Mesothelial cell of epicardium (in vitro differentiated cells): Measurements from ENCODE around the gene NTM. TPM values are rescaled to one million over a fixed set of nuclear protein-coding genes. Genes with fewer than 3 reads are reported as not detected.
"Not testable (repeated sequence)": the region's sequence is repeated elsewhere in the genome, so short reads cannot be mapped to it uniquely, and the experiment has no call there.

Experiments
- DNase-seq, 2 experiments: peaks; one replicate each; pipeline ENCODE4 v3.0.0; 2021; ENCODE audit warnings: low spot score in 2 of 2; ENCODE audit not compliant: unreplicated experiment in 2 of 2
- H3K27ac Mint-ChIP-seq: 2 replicates; pipeline ENCODE4 v1.8.0; 2021; ENCODE audit warnings: mixed read lengths
- H3K27me3 Mint-ChIP-seq: 2 replicates; pipeline ENCODE4 v1.8.0; 2021; ENCODE audit warnings: low read depth, mixed read lengths
- H3K36me3 Mint-ChIP-seq: 2 replicates; pipeline ENCODE4 v1.8.0; 2021; ENCODE audit warnings: mixed read lengths
- H3K4me1 Mint-ChIP-seq: 2 replicates; pipeline ENCODE4 v1.8.0; 2021; ENCODE audit warnings: mixed read lengths
- H3K4me3 Mint-ChIP-seq: 2 replicates; pipeline ENCODE4 v1.8.0; 2021; ENCODE audit warnings: mild to moderate bottlenecking, moderate library complexity, mixed read lengths
- H3K9me3 Mint-ChIP-seq: 2 replicates; pipeline ENCODE4 v1.8.0; 2021; ENCODE audit warnings: mixed read lengths
- total RNA-seq: library from RNA; stranded (reverse); gene quantifications from 3 replicates; pipeline ENCODE4 v1.2.1, GENCODE V29; 2021
- TF ChIP-seq, protein P1 (sequence below): fragments of 200-600 bp; sonication (generic); IDR thresholded peaks from one replicate; pipeline ENCODE4 v1.5.0; 2021; ENCODE audit warnings: antibody characterized with exemption; ENCODE audit not compliant: unreplicated experiment

NTM gene
- total RNA-seq, 1 donor from 2014 or later, result 3.9 TPM

DNA sequence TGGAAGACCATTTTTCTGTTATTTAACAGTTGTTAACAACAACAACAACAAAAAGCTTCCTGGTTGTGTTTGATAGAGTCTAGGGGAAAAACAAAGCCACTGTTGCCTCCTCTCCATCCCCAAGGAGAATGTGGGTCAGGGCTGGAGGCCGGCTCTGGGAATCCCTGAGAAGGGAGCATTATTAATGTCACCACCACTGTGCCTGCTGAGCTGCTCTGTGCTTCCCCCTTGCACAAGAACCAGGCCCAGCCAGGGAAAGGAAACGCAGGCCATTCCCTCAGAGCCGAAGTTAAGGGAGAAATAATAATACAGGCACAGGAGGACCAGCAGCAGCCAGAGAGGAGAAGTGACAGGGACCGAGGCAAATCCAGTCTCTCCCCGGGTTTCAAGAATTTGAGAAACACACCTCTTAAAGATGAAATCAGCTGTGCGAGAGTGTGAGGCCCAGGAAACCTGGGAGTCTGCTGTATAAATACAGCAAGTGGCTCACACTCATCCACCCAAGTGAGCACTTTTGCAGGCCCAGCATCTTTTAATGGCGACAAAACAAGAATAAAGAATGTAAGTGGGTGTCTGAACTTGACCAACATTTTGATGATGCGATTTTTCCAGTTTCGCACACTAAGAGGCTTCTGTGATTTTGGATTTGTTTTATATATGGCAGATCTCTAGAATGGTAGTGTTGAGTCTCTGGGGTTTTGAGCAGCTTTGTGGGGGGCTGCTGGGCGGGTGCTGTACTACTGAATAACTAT, 539.2 kb downstream of the NTM start:
- H3K4me1 Mint-ChIP-seq, result peaks cover 9% of the 10 kb centered on the region
- no peaks in the 10 kb centered on the region for H3K9me3 Mint-ChIP-seq
- peak overlapping the region; percentile 46 for H3K4me3 Mint-ChIP-seq
- H3K27ac Mint-ChIP-seq, result no peak overlapping the region
- peaks cover 94% of the 10 kb centered on the region for H3K27me3 Mint-ChIP-seq
- TF ChIP-seq, protein P1, sequence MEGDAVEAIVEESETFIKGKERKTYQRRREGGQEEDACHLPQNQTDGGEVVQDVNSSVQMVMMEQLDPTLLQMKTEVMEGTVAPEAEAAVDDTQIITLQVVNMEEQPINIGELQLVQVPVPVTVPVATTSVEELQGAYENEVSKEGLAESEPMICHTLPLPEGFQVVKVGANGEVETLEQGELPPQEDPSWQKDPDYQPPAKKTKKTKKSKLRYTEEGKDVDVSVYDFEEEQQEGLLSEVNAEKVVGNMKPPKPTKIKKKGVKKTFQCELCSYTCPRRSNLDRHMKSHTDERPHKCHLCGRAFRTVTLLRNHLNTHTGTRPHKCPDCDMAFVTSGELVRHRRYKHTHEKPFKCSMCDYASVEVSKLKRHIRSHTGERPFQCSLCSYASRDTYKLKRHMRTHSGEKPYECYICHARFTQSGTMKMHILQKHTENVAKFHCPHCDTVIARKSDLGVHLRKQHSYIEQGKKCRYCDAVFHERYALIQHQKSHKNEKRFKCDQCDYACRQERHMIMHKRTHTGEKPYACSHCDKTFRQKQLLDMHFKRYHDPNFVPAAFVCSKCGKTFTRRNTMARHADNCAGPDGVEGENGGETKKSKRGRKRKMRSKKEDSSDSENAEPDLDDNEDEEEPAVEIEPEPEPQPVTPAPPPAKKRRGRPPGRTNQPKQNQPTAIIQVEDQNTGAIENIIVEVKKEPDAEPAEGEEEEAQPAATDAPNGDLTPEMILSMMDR, result no peak
- H3K36me3 Mint-ChIP-seq, result no peaks in the 10 kb centered on the region
- no peak for DNase-seq

DNA sequence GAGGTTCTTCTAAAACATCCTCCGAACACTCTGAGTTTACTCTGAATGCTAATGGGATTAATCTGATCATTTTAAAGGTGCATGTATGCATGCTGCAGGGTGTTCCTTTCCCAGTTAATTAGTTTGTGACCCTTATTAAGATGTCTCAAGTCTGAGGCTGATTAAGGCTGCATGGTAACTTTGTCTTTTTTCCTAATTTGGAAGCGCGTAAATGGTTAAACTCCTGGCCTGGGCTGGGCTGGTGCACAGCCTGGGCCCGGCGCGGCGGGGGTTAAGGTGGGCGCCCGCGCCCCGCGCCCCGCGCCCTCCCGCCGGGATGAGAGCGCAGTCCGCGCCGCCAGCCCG, 539.7 kb downstream of the NTM start:
- TF ChIP-seq, protein P1, result no peak
- H3K4me3 Mint-ChIP-seq, result peak overlapping the region; percentile 46
- no peak overlapping the region for H3K27ac Mint-ChIP-seq
- H3K4me1 Mint-ChIP-seq, result peaks cover 9% of the 10 kb centered on the region
- H3K36me3 Mint-ChIP-seq, result no peaks in the 10 kb centered on the region
- no peak for DNase-seq
- H3K9me3 Mint-ChIP-seq, result no peaks in the 10 kb centered on the region
- H3K27me3 Mint-ChIP-seq, result peaks cover 95% of the 10 kb centered on the region

DNA sequence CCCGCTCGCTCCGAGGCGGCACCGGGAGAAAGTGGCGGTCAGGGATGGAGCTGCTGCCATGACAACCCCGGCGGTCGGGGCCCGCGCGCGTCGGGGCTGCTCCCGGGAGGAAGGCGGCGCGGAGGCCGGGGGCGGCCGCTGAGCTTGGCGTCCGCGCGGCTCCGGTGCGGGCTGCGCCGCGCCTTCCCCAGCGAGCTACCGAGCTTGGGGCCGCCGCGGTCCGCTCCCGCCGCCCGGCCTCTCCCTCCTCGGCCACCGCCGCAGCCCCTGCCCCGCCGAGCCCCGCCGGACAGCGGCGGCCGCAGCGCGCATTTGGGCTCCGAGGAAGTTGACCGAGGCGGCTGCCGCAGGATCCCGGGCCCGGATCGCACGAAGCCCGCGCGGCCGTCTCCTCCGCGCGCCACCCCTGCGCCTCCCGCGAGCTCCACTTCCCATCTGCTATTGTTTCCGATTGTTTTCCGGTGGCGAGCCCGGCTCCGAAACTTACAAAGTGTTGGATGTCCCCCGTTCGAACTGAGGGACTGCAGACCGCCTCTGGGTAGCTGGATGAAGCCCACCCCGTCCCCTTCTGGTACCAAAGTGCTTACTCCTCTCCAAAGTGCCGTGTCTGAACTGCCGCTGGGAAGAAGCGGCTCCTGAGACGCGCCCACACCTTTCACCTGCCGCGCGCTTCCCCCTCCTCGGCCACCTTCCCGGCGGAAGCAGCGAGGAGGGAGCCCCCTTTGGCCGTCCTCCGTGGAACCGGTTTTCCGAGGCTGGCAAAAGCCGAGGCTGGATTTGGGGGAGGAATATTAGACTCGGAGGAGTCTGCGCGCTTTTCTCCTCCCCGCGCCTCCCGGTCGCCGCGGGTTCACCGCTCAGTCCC, 540.3 kb downstream of the NTM start:
- H3K4me3 Mint-ChIP-seq, result peak overlapping the region; percentile 70
- peak in 1 of 2 experiments; percentile 55 for DNase-seq
- TF ChIP-seq, protein P1, result no peak
- peaks cover 9% of the 10 kb centered on the region for H3K4me1 Mint-ChIP-seq
- peaks cover 93% of the 10 kb centered on the region for H3K27me3 Mint-ChIP-seq
- no peaks in the 10 kb centered on the region for H3K9me3 Mint-ChIP-seq
- no peak overlapping the region for H3K27ac Mint-ChIP-seq
- no peaks in the 10 kb centered on the region for H3K36me3 Mint-ChIP-seq

DNA sequence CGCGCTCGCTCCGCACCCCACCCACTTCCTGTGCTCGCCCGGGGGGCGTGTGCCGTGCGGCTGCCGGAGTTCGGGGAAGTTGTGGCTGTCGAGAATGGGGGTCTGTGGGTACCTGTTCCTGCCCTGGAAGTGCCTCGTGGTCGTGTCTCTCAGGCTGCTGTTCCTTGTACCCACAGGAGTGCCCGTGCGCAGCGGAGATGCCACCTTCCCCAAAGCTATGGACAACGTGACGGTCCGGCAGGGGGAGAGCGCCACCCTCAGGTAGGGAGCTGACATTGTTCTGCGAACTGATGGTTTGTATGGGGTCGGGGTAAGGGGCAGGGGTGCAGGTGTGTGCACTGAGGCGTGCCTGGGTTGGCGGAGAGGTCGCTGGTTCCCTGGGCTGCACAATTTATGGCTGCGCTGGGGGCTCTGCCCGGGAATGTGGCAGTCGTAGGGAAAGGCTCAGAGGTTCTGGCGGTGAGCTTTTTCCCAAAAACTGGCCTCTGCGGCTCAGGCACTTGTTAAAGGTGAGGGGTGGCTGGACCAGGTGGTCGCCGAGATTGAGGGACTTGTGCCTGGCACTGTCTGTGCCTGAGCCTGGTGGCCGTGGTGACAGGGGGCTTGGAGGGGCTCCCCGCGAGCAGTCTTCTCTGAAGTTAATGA, 541.1 kb downstream of the NTM start:
- not testable (repeated sequence) for DNase-seq, H3K9me3 Mint-ChIP-seq, H3K27ac Mint-ChIP-seq, H3K4me1 Mint-ChIP-seq, H3K36me3 Mint-ChIP-seq
- H3K27me3 Mint-ChIP-seq, result peaks cover 92% of the 10 kb centered on the region
- TF ChIP-seq, protein P1, result peak; percentile 41
- H3K4me3 Mint-ChIP-seq, result peak overlapping the region; percentile 70

DNA sequence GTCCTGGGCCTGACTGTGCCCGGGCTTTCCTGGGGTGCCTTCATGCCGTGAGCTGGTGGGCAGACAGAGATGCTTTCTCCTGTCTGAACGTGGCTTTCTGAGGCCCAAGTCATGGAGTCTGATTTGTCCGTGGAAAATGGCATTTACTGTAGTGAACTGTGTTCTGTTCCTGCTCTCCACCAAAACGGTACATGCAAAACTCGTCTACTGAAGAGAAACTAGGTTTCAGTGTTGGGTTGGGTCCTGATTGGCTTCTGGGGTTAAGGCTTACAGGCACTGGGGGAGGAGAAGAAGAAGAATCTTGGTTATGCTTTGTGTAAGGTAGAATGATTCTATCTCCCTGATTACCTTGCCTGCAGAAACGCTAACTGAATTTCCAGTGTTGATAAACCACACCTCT, 541.7 kb downstream of the NTM start:
- Mint-ChIP-seq H3K36me3 (no peaks in the 10 kb centered on the region), H3K9me3 (no peaks in the 10 kb centered on the region), H3K4me3 (peak overlapping the region; percentile 70), H3K4me1 (peaks cover 12% of the 10 kb centered on the region), H3K27me3 (peaks cover 92% of the 10 kb centered on the region), H3K27ac (no peak overlapping the region)
- no peak for DNase-seq
- TF ChIP-seq, protein P1, result no peak
